TTC549 (cell line): ENCODE measurements around the gene TAS2R30.
"Not testable (repeated sequence)": the region's sequence is repeated elsewhere in the genome, so short reads cannot be mapped to it uniquely, and the experiment has no call there.

Experiments
- FAIRE-seq: peaks from 2 replicates; lab custom pipeline; 2012; peaks lifted over from hg19 to GRCh38; lab: Jason Lieb, UNC

The TAS2R30 gene

DNA sequence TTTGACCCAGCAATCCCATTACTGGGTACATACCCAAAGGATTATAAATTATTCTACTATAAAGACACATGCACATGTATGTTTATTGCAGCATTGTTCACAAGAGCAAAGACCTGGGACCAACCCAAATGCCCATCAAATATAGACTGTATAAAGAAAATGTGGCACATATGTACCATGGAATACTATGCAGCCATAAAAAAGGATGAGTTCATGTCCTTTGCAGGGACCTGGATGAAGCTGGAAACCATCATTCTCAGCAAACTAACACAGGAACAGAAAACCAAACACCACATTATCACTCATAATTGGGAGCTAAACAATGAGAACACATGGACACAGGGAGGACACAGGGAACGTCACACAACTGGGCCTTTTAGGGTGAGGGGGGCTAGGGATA, 20.3 kb downstream of the TAS2R30 start:
- FAIRE-seq, result not testable (repeated sequence)

DNA sequence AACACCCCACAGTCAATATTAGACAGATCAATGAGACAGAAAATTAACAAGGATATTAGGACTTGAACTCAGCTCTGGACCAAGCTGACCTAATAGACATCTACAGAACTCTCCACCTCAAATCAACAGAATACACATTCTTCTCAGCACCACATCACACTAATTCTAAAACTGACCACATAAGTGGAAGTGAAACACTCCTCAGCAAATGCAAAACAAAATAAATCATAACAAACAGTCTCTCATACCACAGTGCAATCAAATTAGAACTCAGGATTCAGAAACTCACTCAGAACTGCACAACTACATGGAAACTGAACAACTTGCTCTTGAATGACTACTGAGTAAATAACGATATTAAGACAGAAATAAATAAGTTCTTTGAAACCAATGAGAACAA, 23.2 kb downstream of the TAS2R30 start:
- not testable (repeated sequence) for FAIRE-seq

DNA sequence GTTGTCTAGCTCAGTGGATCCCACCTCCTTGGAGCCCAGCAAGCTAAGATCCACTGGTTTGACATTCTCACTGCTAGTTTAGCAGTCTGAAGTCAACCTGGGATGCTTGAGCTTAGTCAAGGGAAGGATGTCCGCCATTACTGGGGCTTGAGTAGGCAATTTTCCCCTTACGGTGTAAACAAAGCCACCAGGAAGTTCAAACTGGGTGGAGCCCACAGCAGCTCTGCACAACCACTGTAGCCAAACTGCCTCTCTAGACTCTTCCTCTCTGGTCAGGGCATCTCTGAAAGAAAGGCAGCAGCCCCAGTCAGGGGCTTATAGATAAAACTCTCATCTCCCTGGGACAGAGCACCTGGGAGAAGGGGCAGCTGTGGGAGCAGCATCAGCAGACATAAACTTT, 25.6 kb downstream of the TAS2R30 start:
- no peak for FAIRE-seq

DNA sequence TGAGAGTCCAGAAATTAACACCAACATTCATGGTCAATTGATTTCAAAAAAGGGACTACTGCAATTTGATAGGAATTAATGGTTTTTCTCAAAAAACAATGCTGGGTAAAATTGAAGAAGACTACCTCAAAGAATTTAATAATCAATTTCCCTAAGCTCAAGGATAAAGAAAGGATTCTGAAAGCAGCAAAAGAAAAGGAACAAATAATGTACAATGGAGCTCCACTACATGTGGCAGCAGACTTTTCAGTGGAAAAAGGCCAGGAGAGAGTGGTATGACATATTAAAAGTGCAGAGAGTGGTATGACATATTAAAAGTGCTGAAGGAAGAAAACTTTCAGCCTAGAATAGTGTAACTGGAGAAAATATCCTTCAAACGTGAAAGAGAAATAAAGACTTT, 26.7 kb downstream of the TAS2R30 start:
- no peak for FAIRE-seq

DNA sequence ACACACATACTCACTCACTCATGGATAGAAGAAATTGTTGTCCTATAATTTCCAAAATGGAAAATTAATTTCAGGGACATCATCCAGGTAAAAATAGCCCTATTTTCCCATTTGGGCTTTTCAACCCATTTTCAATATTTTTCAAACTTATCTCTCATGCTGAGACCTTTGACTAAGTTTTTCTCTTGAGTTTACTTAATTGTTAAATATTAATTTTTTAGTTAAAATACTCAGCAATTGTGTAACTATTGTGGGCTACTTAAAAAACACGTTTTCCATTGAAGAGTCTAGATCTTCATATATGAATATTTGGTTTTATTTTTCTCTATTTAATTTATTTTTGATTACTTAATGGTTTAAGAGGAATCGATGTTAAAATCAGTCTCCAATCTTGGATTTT, 28.2 kb downstream of the TAS2R30 start:
- FAIRE-seq, result peak; percentile 47

DNA sequence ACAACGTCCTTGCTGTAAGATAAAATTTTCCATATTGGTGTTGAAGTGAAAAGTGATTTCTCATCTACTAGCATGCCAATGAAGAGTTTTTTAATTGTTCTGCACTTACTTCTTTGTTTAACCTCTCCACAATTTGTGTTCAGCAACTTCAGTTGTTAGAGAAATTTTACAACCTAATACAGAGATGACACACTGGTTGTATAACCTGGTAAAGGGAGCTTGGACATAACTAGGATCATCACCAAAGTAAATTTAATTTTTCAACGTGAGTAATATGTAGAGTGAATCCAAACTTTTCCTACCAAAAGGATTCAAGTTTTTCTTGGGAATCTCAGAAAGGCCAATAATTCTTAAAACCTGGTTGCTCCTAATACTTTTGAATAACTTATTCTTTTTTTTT, 28.9 kb downstream of the TAS2R30 start:
- no peak for FAIRE-seq

DNA sequence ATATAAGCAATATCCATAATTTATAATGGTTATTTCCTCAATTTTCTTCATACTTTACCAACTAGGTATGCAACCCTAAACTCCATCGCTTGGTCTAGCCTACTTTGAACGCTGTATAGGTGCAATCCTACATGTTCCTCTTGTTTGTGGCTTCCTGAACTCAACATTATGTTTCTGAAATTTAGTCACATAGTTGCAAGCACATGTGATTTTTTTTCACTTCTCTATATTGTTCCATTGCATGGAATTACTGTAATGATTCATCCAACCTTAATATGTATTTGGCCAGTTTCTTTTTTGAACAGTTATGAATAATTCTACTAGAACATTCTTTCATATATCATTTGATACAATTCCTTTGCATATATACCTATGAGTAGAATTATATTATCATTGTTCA, 39.5 kb downstream of the TAS2R30 start:
- not testable (repeated sequence) for FAIRE-seq

DNA sequence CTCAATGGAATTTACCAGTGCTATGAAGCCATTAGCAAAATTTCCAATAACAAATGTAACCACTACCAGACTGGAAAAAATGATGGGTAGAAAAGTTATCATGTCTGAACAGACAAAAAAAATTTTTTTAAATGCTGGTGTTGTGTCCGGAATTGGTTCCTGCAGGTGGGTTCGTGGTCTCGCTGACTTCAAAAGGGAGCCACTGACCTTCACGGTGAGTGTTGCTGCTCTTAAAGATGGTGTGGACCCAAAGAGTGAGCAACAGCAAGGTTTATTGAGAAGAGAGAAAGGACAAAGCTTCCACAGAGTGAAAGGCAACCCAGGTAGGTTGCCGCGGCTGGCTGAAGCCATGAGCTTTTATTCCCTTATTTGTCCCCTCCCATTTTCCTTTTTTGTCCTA, 42.3 kb downstream of the TAS2R30 start, which contains the start of gene TAS2R43:
TAS2R43 (minus strand) TSS at position 186 of the 400 bp plus-strand sequence; CDS start at position 102, 84 bp downstream.
- no peak for FAIRE-seq

DNA sequence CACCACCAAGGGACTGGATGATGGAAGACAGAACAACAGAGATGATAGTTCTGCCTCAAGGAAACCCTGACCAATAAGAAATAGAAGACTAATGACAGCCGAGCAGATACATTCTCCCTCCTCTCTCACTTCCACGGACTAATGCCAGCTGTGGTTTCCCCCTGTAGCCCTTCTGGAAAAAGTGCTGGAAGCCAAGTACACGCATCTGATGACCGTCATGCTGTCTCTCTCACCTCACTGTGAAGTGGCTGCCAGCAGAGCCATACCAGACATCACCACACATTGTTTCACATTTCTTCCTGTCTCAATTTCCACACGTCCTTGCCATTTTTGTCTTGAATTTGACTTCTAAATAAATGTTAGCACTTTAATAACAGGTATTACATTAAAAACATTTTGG, 45.2 kb downstream of the TAS2R30 start:
- FAIRE-seq, result no peak

DNA sequence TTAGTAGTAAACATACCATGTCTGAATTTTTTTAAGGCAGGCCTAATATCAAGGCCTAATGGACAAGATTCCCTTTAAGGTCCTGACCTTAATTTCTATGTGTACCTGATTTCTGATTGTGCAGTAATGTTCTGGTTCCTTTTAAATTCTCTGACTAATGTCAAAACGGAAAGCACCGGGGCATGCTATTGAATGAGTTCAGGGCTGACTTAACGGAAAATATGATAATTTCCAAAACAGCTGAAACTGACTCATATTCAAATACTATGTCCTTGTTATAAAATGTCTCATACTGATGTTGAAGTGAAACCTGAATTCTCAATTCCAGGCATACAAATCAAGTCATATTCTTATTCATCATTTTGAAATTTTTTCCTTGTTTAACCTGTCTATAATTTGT, 49.0 kb downstream of the TAS2R30 start:
- no peak for FAIRE-seq
